Tibial nerve (tissue), 4 donors: Measurements from ENCODE around the gene RIC1. TPM values are rescaled to one million over a fixed set of nuclear protein-coding genes. Genes with fewer than 3 reads are reported as not detected.
"Not testable (repeated sequence)": the region's sequence is repeated elsewhere in the genome, so short reads cannot be mapped to it uniquely, and the experiment has no call there.

Source experiments
- DNase-seq, 2 donors: peaks; one replicate each; pipeline ENCODE4 v3.0.0-alpha.2; 2019; ENCODE audit warnings: low spot score in 2 of 2
- H3K27ac ChIP-seq, 4 donors: fragments of 200-600 bp; sonication (generic) in 3 of 4; one replicate each; pipeline ENCODE4 v1.5.1; 2017 to 2019; ENCODE audit warnings: mild to moderate bottlenecking in 1 of 4
- H3K27me3 ChIP-seq, 2 donors: fragments of 200-600 bp; sonication (generic) in 1 of 2; one replicate each; pipeline versions ENCODE4 v1.5.1 to v1.6.0; 2017 to 2019
- H3K36me3 ChIP-seq, 3 donors: fragments of 200-600 bp; sonication (generic); one replicate each; pipeline ENCODE4 v1.5.1; 2018 to 2019
- H3K4me1 ChIP-seq, 4 donors: fragments of 200-600 bp; sonication (generic) in 3 of 4; one replicate each; pipeline ENCODE4 v1.5.1; 2017 to 2019
- H3K4me3 ChIP-seq, 4 donors: fragments of 200-600 bp; sonication (generic) in 3 of 4; one replicate each; pipeline ENCODE4 v1.5.1; 2017 to 2019; ENCODE audit warnings: mild to moderate bottlenecking in 1 of 4, moderate library complexity in 1 of 4
- H3K9me3 ChIP-seq, 4 donors: fragments of 200-600 bp; sonication (generic) in 3 of 4; one replicate each; pipeline ENCODE4 v1.5.1; 2017 to 2019
- CTCF ChIP-seq, 5 experiments: fragments of 200-600 bp in 3 of 5; fragments of 450-650 bp in 2 of 5; sonication (generic) in 3 of 5; IDR thresholded peaks; one replicate each; pipeline ENCODE4 v1.5.1; 2016 to 2019; ENCODE audit warnings: antibody characterized with exemption in 5 of 5, mild to moderate bottlenecking in 3 of 5, moderate library complexity in 2 of 5
- EP300 ChIP-seq, 2 donors: sonication (generic); formaldehyde crosslinking; IDR thresholded peaks; one replicate each; pipeline ENCODE4 v1.6.1; 2017; ENCODE audit warnings: antibody characterized with exemption in 2 of 2, mild to moderate bottlenecking in 1 of 2
- POLR2A ChIP-seq, 2 donors: fragments of 450-650 bp; IDR thresholded peaks; one replicate each; pipeline ENCODE4 v1.6.1; 2017; ENCODE audit warnings: antibody characterized with exemption in 2 of 2, mild to moderate bottlenecking in 2 of 2, moderate library complexity in 2 of 2
- WGBS, 2 donors: methylation state at CpG; one replicate each; pipeline ENCODE4 v1.1.5; 2018; 5-methylcytosine and 5-hydroxymethylcytosine counted together
- total RNA-seq, 4 donors: library from RNA; depleted of rRNA; stranded (reverse); fragments of >200 nt; gene quantifications; one replicate each; pipeline ENCODE4 v1.1.0, GENCODE V29; 2016

Gene RIC1
- total RNA-seq, 4 donors from 2014 or later = 41.0 to 45.9 (median 43.4) TPM

- Histone ChIP-seq H3K27ac (no peak overlapping the region), H3K36me3 (peaks cover 0 to 100% (median 0%) of the 10 kb centered on the region in 3 donors), H3K4me1 (no peaks in the 10 kb centered on the region), H3K4me3 (no peak overlapping the region), H3K27me3 (no peaks in the 10 kb centered on the region), H3K9me3 (peaks cover 0 to 15% (median 5%) of the 10 kb centered on the region in 4 donors)
- DNase-seq = no peak
- no peak for TF ChIP-seq CTCF (IDR thresholded peaks at IDR 0.05)
- TF ChIP-seq EP300 (IDR thresholded peaks at IDR 0.05) = no peak
- TF ChIP-seq POLR2A (IDR thresholded peaks at IDR 0.05) = no peak
- 85 to 89% methylated on average over 3 of the region's 3 CpGs for WGBS, 2 donors
These were observed 144.6 kb downstream of the RIC1 start for GRCh38 chr9:5773324-5773999.

- TF ChIP-seq POLR2A (IDR thresholded peaks at IDR 0.05) (no peak), EP300 (IDR thresholded peaks at IDR 0.05) (no peak), CTCF (IDR thresholded peaks at IDR 0.05) (no peak)
- H3K36me3 ChIP-seq = peaks cover 0 to 100% (median 4%) of the 10 kb centered on the region in 3 donors
- no peak for DNase-seq
- H3K27ac ChIP-seq = no peak overlapping the region
- WGBS, 2 donors = 92 to 96% methylated on average over 1 of the region's 1 CpG
- H3K4me3 ChIP-seq = no peak overlapping the region
- H3K9me3 ChIP-seq = peaks cover 0 to 60% (median 17%) of the 10 kb centered on the region in 4 donors
- H3K27me3 ChIP-seq = no peaks in the 10 kb centered on the region
- no peaks in the 10 kb centered on the region for H3K4me1 ChIP-seq
These were observed 149.9 kb downstream of the RIC1 start for GRCh38 chr9:5778805-5779204.

GRCh38 chr9:5779705-5780218 lies 150.9 kb downstream of the RIC1 start:
- H3K4me3 ChIP-seq, DNase-seq, H3K27me3 ChIP-seq, H3K4me1 ChIP-seq, H3K27ac ChIP-seq: not testable (repeated sequence)
- Histone ChIP-seq H3K9me3 (peaks cover 0 to 60% (median 17%) of the 10 kb centered on the region in 4 donors), H3K36me3 (peaks cover 0 to 99% (median 4%) of the 10 kb centered on the region in 3 donors)
- WGBS, 2 donors = 92 to 97% methylated on average over 4 of the region's 4 CpGs

GRCh38 chr9:5783420-5783819 lies 154.5 kb downstream of the RIC1 start:
- H3K4me1 ChIP-seq, H3K4me3 ChIP-seq, DNase-seq, H3K27me3 ChIP-seq, H3K27ac ChIP-seq: not testable (repeated sequence)
- H3K9me3 ChIP-seq = peaks cover 0 to 45% (median 11%) of the 10 kb centered on the region in 4 donors
- WGBS, 2 donors = 95 to 99% methylated on average over 3 of the region's 3 CpGs
- peaks cover 0 to 93% (median 4%) of the 10 kb centered on the region in 3 donors for H3K36me3 ChIP-seq

GRCh38 chr9:5783982-5784381 lies 155.1 kb downstream of the RIC1 start:
- no peak for DNase-seq
- H3K36me3 ChIP-seq = peaks cover 0 to 87% (median 4%) of the 10 kb centered on the region in 3 donors
- H3K4me1 ChIP-seq = no peaks in the 10 kb centered on the region
- no peak for TF ChIP-seq EP300 (IDR thresholded peaks at IDR 0.05)
- TF ChIP-seq CTCF (IDR thresholded peaks at IDR 0.05) = no peak
- TF ChIP-seq POLR2A (IDR thresholded peaks at IDR 0.05) = no peak
- H3K27me3 ChIP-seq = no peaks in the 10 kb centered on the region
- peaks cover 0 to 40% (median 9%) of the 10 kb centered on the region in 4 donors for H3K9me3 ChIP-seq
- no peak overlapping the region for H3K27ac ChIP-seq
- no peak overlapping the region for H3K4me3 ChIP-seq
- 85 to 94% methylated on average over 1 of the region's 1 CpG for WGBS, 2 donors

GRCh38 chr9:5784526-5785315 lies 155.8 kb downstream of the RIC1 start:
- no peak overlapping the region for H3K4me3 ChIP-seq
- H3K27me3 ChIP-seq = no peaks in the 10 kb centered on the region
- 52 to 54% methylated on average over 4 of the region's 4 CpGs for WGBS, 2 donors
- peaks cover 0 to 33% (median 6%) of the 10 kb centered on the region in 4 donors for H3K9me3 ChIP-seq
- peaks cover 0 to 85% (median 0%) of the 10 kb centered on the region in 3 donors for H3K36me3 ChIP-seq
- DNase-seq = no peak
- TF ChIP-seq CTCF (IDR thresholded peaks at IDR 0.05) = no peak
- TF ChIP-seq POLR2A (IDR thresholded peaks at IDR 0.05) = no peak
- no peak for TF ChIP-seq EP300 (IDR thresholded peaks at IDR 0.05)
- H3K27ac ChIP-seq = no peak overlapping the region
- H3K4me1 ChIP-seq = no peaks in the 10 kb centered on the region
